Measurements from ENCODE around the gene NOL4L. TPM values are rescaled to one million over a fixed set of nuclear protein-coding genes. Genes with fewer than 3 reads are reported as not detected.

The NOL4L gene
- total and polyA plus RNA-seq, 11 donors, result 2.6 to 15.0 (median 6.7) TPM

- no peaks in the 10 kb centered on the region for H3K36me3 ChIP-seq
- no peak for ATAC-seq
- intact Hi-C loops (cut with DNase I), result no loop called here
- no peaks in the 10 kb centered on the region for H3K27me3 ChIP-seq
- 84 to 85% (median 84%) methylated on average over 5 to 13 of the region's 13 CpGs for WGBS, 4 donors
- TF ChIP-seq CTCF (IDR thresholded peaks at IDR 0.05) (no peak), POLR2A (IDR thresholded peaks at IDR 0.05) (no peak)
- no peak overlapping the region for H3K4me3 ChIP-seq
- DNase-seq, result peak in 1 of 5 donors; percentile 14
- peaks cover 0 to 15% (median 0%) of the 10 kb centered on the region in 12 donors for H3K4me1 ChIP-seq
- no peak overlapping the region for H3K27ac ChIP-seq
- H3K9me3 ChIP-seq, result no peaks in the 10 kb centered on the region
Measured at GRCh38 chr20:32558526-32558925, 26.6 kb downstream of the NOL4L start.

GRCh38 chr20:32557319-32557718 lies 27.8 kb downstream of the NOL4L start:
- H3K9me3 ChIP-seq, result no peaks in the 10 kb centered on the region
- DNase-seq (peak in 1 of 5 donors; percentile 13), ATAC-seq (no peak)
- no peaks in the 10 kb centered on the region for H3K27me3 ChIP-seq
- no peaks in the 10 kb centered on the region for H3K36me3 ChIP-seq
- WGBS, 4 donors, result 62 to 76% (median 69%) methylated on average over 5 of the region's 5 CpGs
- intact Hi-C loops (cut with DNase I), result no loop called here
- H3K4me3 ChIP-seq, result no peak overlapping the region
- TF ChIP-seq CTCF (IDR thresholded peaks at IDR 0.05) (no peak), POLR2A (IDR thresholded peaks at IDR 0.05) (no peak)
- no peak overlapping the region for H3K27ac ChIP-seq
- peaks cover 0 to 15% (median 0%) of the 10 kb centered on the region in 12 donors for H3K4me1 ChIP-seq

- WGBS, 4 donors, result 93 to 97% (median 94%) methylated on average over 17 to 20 of the region's 20 CpGs
- Histone ChIP-seq H3K4me1 (peaks cover 0 to 15% (median 0%) of the 10 kb centered on the region in 12 donors), H3K27me3 (no peaks in the 10 kb centered on the region), H3K36me3 (no peaks in the 10 kb centered on the region), H3K4me3 (no peak overlapping the region), H3K27ac (no peak overlapping the region), H3K9me3 (no peaks in the 10 kb centered on the region)
- DNase-seq (peak in 1 of 5 donors; percentile 36), ATAC-seq (no peak)
- intact Hi-C loops (cut with DNase I), result no loop called here
- no peak for TF ChIP-seq POLR2A (IDR thresholded peaks at IDR 0.05)
- TF ChIP-seq CTCF (IDR thresholded peaks at IDR 0.05), result no peak
Measured at GRCh38 chr20:32556312-32557184, 28.6 kb downstream of the NOL4L start.

- Histone ChIP-seq H3K4me1 (peaks cover 0 to 10% (median 0%) of the 10 kb centered on the region in 12 donors), H3K4me3 (no peak overlapping the region), H3K27me3 (no peaks in the 10 kb centered on the region), H3K27ac (no peak overlapping the region), H3K36me3 (no peaks in the 10 kb centered on the region), H3K9me3 (no peaks in the 10 kb centered on the region)
- peak in 1 of 5 donors; percentile 3 for DNase-seq
- intact Hi-C loops (cut with DNase I), result no loop called here
- no peak for ATAC-seq
- WGBS, 4 donors, result 89 to 96% (median 94%) methylated on average over 8 of the region's 8 CpGs
- TF ChIP-seq CTCF (IDR thresholded peaks at IDR 0.05) (no peak), POLR2A (IDR thresholded peaks at IDR 0.05) (no peak)
Measured at GRCh38 chr20:32555584-32555983, 29.5 kb downstream of the NOL4L start.
